ENCODE measurements around the gene M1AP.

M1AP gene

DNA sequence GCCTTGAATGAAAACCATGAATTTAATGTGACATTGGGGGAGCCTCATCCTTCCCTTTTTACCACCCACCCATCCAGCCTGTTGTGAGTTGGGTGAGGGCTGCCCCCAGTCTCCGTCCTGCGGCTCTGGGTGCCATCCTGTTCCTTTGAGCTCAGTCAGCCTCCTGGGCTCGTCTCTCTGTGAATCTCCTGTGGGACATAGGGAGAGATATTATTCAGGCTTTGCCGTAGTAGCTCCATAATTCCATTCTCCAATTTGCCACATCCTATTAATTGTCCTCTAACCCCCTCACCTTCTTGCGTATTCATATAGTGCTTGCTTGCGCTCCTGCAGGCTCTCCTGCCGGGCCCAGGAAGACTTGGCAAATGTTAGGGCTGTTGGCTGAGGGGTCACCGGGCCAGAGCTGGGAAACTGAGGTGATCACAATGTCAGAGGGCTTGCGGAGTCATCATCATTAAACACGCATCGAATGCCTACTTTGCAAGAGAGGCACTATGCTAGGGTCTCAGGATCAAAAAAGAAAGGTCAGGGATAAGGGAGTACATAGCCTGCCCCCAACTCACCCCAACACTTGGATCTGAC is 121.4 kb downstream of the M1AP start:
- TF ChIP-seq, protein P1, sequence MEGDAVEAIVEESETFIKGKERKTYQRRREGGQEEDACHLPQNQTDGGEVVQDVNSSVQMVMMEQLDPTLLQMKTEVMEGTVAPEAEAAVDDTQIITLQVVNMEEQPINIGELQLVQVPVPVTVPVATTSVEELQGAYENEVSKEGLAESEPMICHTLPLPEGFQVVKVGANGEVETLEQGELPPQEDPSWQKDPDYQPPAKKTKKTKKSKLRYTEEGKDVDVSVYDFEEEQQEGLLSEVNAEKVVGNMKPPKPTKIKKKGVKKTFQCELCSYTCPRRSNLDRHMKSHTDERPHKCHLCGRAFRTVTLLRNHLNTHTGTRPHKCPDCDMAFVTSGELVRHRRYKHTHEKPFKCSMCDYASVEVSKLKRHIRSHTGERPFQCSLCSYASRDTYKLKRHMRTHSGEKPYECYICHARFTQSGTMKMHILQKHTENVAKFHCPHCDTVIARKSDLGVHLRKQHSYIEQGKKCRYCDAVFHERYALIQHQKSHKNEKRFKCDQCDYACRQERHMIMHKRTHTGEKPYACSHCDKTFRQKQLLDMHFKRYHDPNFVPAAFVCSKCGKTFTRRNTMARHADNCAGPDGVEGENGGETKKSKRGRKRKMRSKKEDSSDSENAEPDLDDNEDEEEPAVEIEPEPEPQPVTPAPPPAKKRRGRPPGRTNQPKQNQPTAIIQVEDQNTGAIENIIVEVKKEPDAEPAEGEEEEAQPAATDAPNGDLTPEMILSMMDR (IDR thresholded peaks at IDR 0.05; ENCODE audit: insufficient read depth, low read depth, low read length, missing control alignments), result no peak
- DNase-seq (ENCODE audit: low read depth), result no peak
- no peak overlapping the region for H3K4me3 ChIP-seq (ENCODE audit: low read length)

DNA sequence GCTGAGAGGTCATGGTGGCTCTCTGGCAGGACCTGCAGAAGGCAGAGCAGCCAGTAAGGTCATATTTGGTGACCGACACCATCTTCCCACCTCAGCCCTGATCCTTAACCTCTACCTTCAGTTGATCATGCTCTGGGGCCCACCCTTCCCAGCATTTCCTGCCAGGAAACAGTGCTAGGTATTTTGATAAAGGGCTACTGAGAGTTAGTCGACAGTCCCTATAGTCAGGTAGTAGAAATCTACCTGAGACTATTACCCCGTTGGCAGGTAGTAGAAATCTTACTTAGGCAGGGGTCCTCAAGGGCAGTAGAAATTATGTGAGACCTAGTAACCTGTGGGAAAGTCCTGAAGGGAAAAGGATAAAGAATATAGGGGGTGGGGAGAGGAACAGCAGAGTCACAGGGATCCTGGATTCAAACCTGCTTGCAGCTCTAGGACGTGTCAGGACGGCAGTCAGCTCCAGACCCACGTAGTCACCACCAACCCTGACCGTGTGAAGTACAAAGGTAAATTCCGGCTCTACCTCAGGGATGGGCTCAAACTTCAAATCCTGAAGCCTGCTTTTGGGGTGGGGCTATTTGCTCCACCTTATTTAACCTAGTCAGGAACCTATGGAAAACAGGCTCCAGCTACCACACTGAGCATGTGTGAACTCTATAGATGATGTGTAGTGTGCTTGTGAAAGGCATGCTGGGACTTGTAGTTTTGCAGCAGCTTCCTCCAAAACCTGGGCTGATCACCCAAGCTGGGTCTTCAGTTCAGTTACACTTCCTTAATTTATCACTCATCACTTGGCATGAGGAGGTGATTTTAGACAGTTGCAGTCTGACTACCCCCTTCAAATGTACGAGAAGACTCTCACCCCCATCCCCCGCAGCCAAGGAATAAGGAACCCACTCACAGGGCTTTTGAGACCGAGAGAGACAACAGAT is 122.1 kb downstream of the M1AP start, which contains the start of gene DQX1:
Gene DQX1 (minus strand): TSS at position 515 of the 932 bp plus-strand sequence. CDS start 502 bp downstream, at position 13.
- H3K4me3 ChIP-seq (ENCODE audit: low read length), result peak within 1 kb of the TSS; percentile 47
- TF ChIP-seq, protein P1 (IDR thresholded peaks at IDR 0.05; ENCODE audit: insufficient read depth, low read depth, low read length, missing control alignments), result no peak
- peak; percentile 99 for DNase-seq (ENCODE audit: low read depth)

DNA sequence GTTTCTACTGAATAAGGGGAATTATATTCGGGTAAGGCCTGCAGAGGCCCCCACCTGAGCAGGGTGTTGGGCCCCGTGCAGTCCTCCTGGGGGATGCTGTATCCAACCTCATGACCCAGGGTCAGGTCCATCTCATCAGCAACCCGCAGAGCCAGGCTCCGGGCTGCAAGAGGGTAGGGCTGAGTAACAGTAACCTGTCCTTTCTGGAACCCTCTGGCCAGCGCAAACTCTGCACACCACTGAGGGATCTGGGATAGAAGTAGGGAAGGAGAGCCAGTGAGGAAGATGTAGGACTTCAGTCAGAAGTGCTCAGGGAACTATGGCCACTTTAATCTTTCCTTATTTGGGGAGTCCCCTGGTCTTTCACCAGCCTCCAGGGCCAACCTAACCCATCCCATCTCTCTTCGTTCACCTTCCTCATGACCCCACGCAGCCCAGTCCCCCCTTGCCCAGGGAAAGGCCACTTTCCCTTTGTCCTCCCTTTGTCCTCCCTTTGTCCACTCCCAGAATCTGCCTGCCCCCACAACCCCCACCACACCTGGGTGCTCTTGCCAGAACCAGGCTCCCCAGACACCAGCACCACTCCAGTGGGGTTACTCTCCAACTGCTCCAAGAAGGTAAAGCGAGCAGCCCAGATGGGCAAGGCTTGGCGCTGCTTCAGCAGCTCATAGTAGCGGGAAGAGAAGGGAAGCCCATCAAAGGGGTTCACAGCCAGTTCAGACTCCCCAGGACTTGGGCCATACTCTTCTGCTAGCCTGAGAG is 123.0 kb downstream of the M1AP start:
- peak overlapping the region; percentile 47 for H3K4me3 ChIP-seq (ENCODE audit: low read length)
- TF ChIP-seq, protein P1 (IDR thresholded peaks at IDR 0.05; ENCODE audit: insufficient read depth, low read depth, low read length, missing control alignments), result no peak
- no peak for DNase-seq (ENCODE audit: low read depth)

DNA sequence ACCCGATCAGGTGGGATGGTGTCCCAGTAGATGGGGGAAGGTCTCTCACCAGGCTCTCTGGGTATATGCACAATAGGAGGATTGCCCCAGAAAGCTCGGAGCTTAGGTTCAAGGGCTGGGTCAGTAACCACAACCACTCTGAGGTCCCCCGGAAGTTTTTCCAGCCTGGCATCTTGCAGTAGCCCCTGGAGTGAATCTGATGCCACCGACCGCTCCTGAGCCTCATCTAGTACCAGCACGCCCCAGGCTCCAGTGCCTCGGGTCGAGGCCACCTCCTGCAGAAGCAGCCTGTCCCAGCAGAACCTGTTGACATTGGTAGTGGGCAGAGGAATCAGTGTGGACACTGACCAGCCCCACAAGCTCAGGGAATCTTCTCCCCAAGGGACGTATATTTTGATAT is 124.1 kb downstream of the M1AP start:
- H3K4me3 ChIP-seq (ENCODE audit: low read length), result no peak overlapping the region
- TF ChIP-seq, protein P1 (IDR thresholded peaks at IDR 0.05; ENCODE audit: insufficient read depth, low read depth, low read length, missing control alignments), result no peak
- no peak for DNase-seq (ENCODE audit: low read depth)

DNA sequence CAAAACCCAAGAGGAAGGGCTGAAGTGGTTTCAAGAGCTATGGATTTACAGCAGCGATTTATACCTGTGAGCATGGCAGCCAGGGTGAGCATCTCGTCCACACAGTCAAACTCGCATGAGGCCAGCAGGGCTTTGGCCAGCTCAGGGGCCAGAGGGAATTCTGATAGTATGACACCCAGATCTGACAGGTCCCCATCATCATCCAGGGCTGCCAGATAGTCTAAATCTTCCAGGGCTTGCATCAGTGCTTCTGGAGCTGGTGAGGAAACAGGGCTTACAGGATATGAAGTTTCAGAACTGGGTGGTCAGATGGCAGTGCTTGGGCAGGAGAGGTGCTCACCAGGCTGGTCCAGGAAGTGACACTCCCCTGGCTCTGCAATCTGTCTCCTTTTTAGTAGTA is 125.6 kb downstream of the M1AP start:
- DNase-seq (ENCODE audit: low read depth), result no peak

DNA sequence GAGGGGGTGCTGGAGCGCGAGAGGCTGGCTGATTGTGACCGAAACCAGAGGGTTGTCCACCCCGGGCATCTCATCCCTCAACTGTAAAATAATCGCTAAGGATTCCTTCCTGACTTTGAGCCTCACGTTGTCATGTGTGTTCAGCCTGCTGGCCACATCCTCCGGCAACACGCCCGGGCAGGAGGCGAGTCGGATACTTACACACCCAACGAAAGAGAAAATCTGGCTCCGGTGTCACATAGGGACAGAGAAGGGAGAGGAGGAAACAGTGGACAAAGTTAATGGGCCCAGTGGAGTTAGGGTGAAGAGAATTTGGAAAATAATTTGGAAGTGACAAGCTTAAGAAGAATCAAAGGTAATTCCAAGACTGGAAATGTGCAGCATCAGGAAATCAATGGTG is 131.5 kb downstream of the M1AP start:
- TF ChIP-seq, protein P1 (IDR thresholded peaks at IDR 0.05; ENCODE audit: insufficient read depth, low read depth, low read length, missing control alignments), result no peak
- DNase-seq (ENCODE audit: low read depth), result no peak
- no peak overlapping the region for H3K4me3 ChIP-seq (ENCODE audit: low read length)

More for the DNA sequence above, 125.6 kb downstream of the M1AP start:
- TF ChIP-seq, protein P1 (IDR thresholded peaks at IDR 0.05; ENCODE audit: insufficient read depth, low read depth, low read length, missing control alignments), result no peak
- H3K4me3 ChIP-seq (ENCODE audit: low read length), result no peak overlapping the region

Data from epithelial cell of esophagus (primary cell).